Measurements from ENCODE around the gene CYP3A4. TPM values are rescaled to one million over a fixed set of nuclear protein-coding genes. Genes with fewer than 3 reads are reported as not detected.

The CYP3A4 gene
- total RNA-seq, 1 experiment from 2014 or later: not detected

DNA sequence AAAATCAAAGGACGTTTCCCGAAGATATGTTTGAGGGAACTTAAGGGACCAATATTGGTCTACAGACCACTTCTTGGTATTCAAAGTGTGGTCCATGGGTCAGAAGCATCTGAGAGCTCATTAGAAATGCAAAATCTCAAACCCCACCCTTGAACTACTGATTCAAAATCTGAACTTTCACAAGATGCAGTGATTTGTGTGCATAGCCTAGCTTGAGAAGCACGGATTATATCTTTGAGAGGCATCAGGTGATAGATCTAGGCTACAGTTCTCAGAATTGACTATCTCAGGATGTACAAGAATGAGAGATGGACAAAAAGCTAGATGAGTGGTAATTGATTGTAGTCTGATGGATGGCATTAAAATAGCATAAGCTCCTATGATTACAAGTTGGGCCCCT, 19.5 kb downstream of the CYP3A4 start:
- no peaks in the 10 kb centered on the region for H3K79me2 ChIP-seq (ENCODE audit: low read length)
- H3K27ac ChIP-seq (ENCODE audit: low read length): no peak overlapping the region
- BruUV-seq (replicated peaks): no TSS peak
- DNase-seq: no peak
- ATAC-seq: no peak
- no peak overlapping the region for H2AFZ ChIP-seq (ENCODE audit: low read length)
- H3K4me3 ChIP-seq (ENCODE audit: low read length): no peak overlapping the region
- no peaks in the 10 kb centered on the region for H3K9me3 ChIP-seq (ENCODE audit: low read length)
- H3K27me3 ChIP-seq (ENCODE audit: low read length): no peaks in the 10 kb centered on the region
- H3K36me3 ChIP-seq (ENCODE audit: low read depth, low read length): no peaks in the 10 kb centered on the region
- TF ChIP-seq, protein P1, sequence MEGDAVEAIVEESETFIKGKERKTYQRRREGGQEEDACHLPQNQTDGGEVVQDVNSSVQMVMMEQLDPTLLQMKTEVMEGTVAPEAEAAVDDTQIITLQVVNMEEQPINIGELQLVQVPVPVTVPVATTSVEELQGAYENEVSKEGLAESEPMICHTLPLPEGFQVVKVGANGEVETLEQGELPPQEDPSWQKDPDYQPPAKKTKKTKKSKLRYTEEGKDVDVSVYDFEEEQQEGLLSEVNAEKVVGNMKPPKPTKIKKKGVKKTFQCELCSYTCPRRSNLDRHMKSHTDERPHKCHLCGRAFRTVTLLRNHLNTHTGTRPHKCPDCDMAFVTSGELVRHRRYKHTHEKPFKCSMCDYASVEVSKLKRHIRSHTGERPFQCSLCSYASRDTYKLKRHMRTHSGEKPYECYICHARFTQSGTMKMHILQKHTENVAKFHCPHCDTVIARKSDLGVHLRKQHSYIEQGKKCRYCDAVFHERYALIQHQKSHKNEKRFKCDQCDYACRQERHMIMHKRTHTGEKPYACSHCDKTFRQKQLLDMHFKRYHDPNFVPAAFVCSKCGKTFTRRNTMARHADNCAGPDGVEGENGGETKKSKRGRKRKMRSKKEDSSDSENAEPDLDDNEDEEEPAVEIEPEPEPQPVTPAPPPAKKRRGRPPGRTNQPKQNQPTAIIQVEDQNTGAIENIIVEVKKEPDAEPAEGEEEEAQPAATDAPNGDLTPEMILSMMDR (conservative IDR thresholded peaks at IDR 0.05; ENCODE audit: low read depth, low read length): no peak
- TF ChIP-seq EZH2 (IDR thresholded peaks at IDR 0.05; ENCODE audit: low read length, unreplicated experiment) (no peak), EZH2phosphoT487 (IDR thresholded peaks at IDR 0.05; ENCODE audit: borderline replicate concordance, low read length) (no peak)
- H3F3A ChIP-seq (ENCODE audit: low read length, unreplicated experiment): no peaks in the 10 kb centered on the region
- intact Hi-C loops (cut with micrococcal nuclease): loop anchor here (10.0 kb wide), 1 partner anchor 90 kb away; the partner anchor contains the start of gene CYP3A5
- no peaks in the 10 kb centered on the region for H4K20me1 ChIP-seq (ENCODE audit: low read length)
- CTCF ChIA-PET: no interaction called here
- no peak overlapping the region for H3K4me2 ChIP-seq (ENCODE audit: low read length)
- H3K9ac ChIP-seq (ENCODE audit: low read length): no peak overlapping the region
- no peaks in the 10 kb centered on the region for H3K9me2 ChIP-seq (replicated peaks; ENCODE audit: low read length)
- H3K4me1 ChIP-seq (ENCODE audit: insufficient read depth, low read length): peaks cover 13% of the 10 kb centered on the region; the same call in 1 of the 2 replicates
- POLR2A ChIA-PET (ENCODE audit: unreplicated experiment): no interaction called here

DNA sequence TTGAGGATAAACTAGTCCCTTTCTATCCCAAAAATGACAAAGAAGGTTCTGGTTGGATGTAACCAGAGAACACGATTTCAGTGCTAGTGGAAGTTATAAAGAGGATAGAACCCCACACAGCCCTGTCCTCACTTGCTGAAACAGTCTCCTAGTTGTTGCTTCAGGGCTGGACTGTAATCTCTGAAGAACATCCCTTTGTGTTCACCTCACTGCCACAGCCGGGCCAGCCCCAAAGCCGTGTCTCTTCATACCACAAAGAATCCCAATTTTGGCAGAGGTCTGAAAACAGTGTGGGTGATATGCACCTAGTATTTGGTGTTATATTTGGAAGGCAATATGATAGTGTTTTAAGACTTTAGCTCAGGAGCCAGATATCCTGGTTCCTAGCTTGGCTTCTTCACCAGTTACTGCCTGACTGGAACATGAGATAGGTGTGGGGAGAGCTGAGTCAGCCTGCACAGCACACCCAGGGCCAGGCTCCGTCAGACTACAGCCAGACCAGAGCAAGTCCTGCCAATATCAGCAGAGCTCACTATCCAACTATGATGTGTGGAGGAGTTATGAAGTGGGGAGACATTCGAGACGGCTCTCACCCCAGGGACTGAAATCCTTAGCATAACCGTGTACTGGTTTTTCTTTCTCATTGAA, 21.2 kb downstream of the CYP3A4 start:
- no peaks in the 10 kb centered on the region for H3K9me3 ChIP-seq (ENCODE audit: low read length)
- peaks cover 13% of the 10 kb centered on the region; the same call in 1 of the 2 replicates for H3K4me1 ChIP-seq (ENCODE audit: insufficient read depth, low read length)
- DNase-seq (peak; percentile 49), ATAC-seq (peak; percentile 99)
- no peaks in the 10 kb centered on the region for H3K9me2 ChIP-seq (replicated peaks; ENCODE audit: low read length)
- intact Hi-C loops (cut with micrococcal nuclease): loop anchor here (10.0 kb wide), 1 partner anchor 88 kb away; the partner anchor contains the start of gene CYP3A5
- no TSS peak for BruUV-seq (replicated peaks)
- H3K79me2 ChIP-seq (ENCODE audit: low read length): no peaks in the 10 kb centered on the region
- no peaks in the 10 kb centered on the region for H3F3A ChIP-seq (ENCODE audit: low read length, unreplicated experiment)
- no peak overlapping the region for H2AFZ ChIP-seq (ENCODE audit: low read length)
- H3K4me3 ChIP-seq (ENCODE audit: low read length): no peak overlapping the region
- ChIA-PET POLR2A (ENCODE audit: unreplicated experiment) (no interaction called here), CTCF (no interaction called here)
- TF ChIP-seq, protein P1 (conservative IDR thresholded peaks at IDR 0.05; ENCODE audit: low read depth, low read length): no peak
- TF ChIP-seq EZH2phosphoT487 (IDR thresholded peaks at IDR 0.05; ENCODE audit: borderline replicate concordance, low read length): no peak
- no peak for TF ChIP-seq EZH2 (IDR thresholded peaks at IDR 0.05; ENCODE audit: low read length, unreplicated experiment)
- H4K20me1 ChIP-seq (ENCODE audit: low read length): no peaks in the 10 kb centered on the region
- no peaks in the 10 kb centered on the region for H3K27me3 ChIP-seq (ENCODE audit: low read length)
- no peak overlapping the region for H3K27ac ChIP-seq (ENCODE audit: low read length)
- H3K4me2 ChIP-seq (ENCODE audit: low read length): no peak overlapping the region; the same call in 1 of the 2 replicates
- no peak overlapping the region for H3K9ac ChIP-seq (ENCODE audit: low read length)
- no peaks in the 10 kb centered on the region for H3K36me3 ChIP-seq (ENCODE audit: low read depth, low read length)

DNA sequence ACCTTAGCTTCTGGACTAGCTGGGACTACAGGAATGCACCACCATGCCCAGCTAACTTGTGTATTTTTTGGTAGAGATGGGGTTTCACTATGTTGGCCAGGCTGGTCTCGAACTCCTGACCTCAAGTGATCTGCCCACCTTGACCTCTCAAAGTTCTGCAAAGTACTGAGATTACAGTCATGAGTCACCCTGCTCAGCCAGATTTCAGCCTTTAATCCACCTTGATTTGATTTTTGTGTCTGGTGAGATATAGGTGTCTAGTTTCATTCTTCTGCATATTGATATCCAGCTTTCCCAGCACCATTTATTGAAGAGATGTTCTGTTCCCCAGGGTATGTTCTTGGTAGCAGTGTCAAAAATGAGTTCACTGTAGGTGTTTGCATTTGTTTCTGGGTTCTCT, 28.9 kb downstream of the CYP3A4 start:
- ATAC-seq: no peak
- no peaks in the 10 kb centered on the region for H3K36me3 ChIP-seq (ENCODE audit: low read depth, low read length)
- TF ChIP-seq, protein P1 (conservative IDR thresholded peaks at IDR 0.05; ENCODE audit: low read depth, low read length): no peak
- TF ChIP-seq EZH2 (IDR thresholded peaks at IDR 0.05; ENCODE audit: low read length, unreplicated experiment) (no peak), EZH2phosphoT487 (IDR thresholded peaks at IDR 0.05; ENCODE audit: borderline replicate concordance, low read length) (no peak)
- no peak overlapping the region for H2AFZ ChIP-seq (ENCODE audit: low read length)
- no peaks in the 10 kb centered on the region for H3F3A ChIP-seq (ENCODE audit: low read length, unreplicated experiment)
- intact Hi-C loops (cut with micrococcal nuclease): no loop called here
- POLR2A ChIA-PET (ENCODE audit: unreplicated experiment): no interaction called here
- H3K27me3 ChIP-seq (ENCODE audit: low read length): no peaks in the 10 kb centered on the region
- H3K4me2 ChIP-seq (ENCODE audit: low read length): no peak overlapping the region
- no peak overlapping the region for H3K4me3 ChIP-seq (ENCODE audit: low read length)
- DNase-seq: no peak
- BruUV-seq (replicated peaks): no TSS peak
- H3K9ac ChIP-seq (ENCODE audit: low read length): no peak overlapping the region
- CTCF ChIA-PET: no interaction called here
- H3K27ac ChIP-seq (ENCODE audit: low read length): no peak overlapping the region
- no peaks in the 10 kb centered on the region for H3K9me3 ChIP-seq (ENCODE audit: low read length)
- H3K9me2 ChIP-seq (replicated peaks; ENCODE audit: low read length): no peaks in the 10 kb centered on the region
- H3K4me1 ChIP-seq (ENCODE audit: insufficient read depth, low read length): peaks cover 16% of the 10 kb centered on the region
- H4K20me1 ChIP-seq (ENCODE audit: low read length): no peaks in the 10 kb centered on the region
- H3K79me2 ChIP-seq (ENCODE audit: low read length): no peaks in the 10 kb centered on the region
